Endometrial microvascular endothelial cells (primary cell): ENCODE results near the gene PRKAR2B. TPM values are rescaled to one million over a fixed set of nuclear protein-coding genes. Genes with fewer than 3 reads are reported as not detected.
"Not testable (repeated sequence)": the region's sequence is repeated elsewhere in the genome, so short reads cannot be mapped to it uniquely, and the experiment has no call there.

Experiments used
- in situ Hi-C: cut with HindIII; loops from 2 replicates; pipeline ENCODE4 v1.10.0; 2017; ENCODE audit warnings: low sequenced_read_pairs, low pct_unique_long_range_greater_than_20kb; ENCODE audit errors: inconsistent ontology term
- total RNA-seq: library from RNA; depleted of rRNA; stranded (reverse); fragments of >200 nt; gene quantifications from one replicate; pipeline ENCODE4 v1.2.3, GENCODE V29; 2015; ENCODE audit errors: inconsistent ontology term

PRKAR2B gene
- total RNA-seq, 1 donor from 2014 or later = 100 TPM

- in situ Hi-C loops = no loop called here
These were observed 26.2 kb downstream of the PRKAR2B start for GRCh38 chr7:107070710-107071109.

GRCh38 chr7:107071129-107071528, 26.6 kb downstream of the PRKAR2B start:
- in situ Hi-C loops = no loop called here

- in situ Hi-C loops = no loop called here
These were observed 27.6 kb downstream of the PRKAR2B start for GRCh38 chr7:107072133-107072532.

- in situ Hi-C loops = no loop called here
These were observed 31.5 kb downstream of the PRKAR2B start for GRCh38 chr7:107075863-107076574.

- in situ Hi-C loops = no loop called here
These were observed 32.5 kb downstream of the PRKAR2B start for GRCh38 chr7:107076781-107077698.

- in situ Hi-C loops = no loop called here
These were observed 33.4 kb downstream of the PRKAR2B start for GRCh38 chr7:107077699-107078516.

- in situ Hi-C loops = no loop called here
These were observed 34.0 kb downstream of the PRKAR2B start for GRCh38 chr7:107078517-107078966.

- in situ Hi-C loops = no loop called here
These were observed 34.9 kb downstream of the PRKAR2B start for GRCh38 chr7:107079212-107079940.

GRCh38 chr7:107080099-107080505, 35.6 kb downstream of the PRKAR2B start:
- in situ Hi-C loops = no loop called here

GRCh38 chr7:107080533-107080932, 36.0 kb downstream of the PRKAR2B start:
- in situ Hi-C loops = no loop called here

GRCh38 chr7:107085180-107085579, 40.7 kb downstream of the PRKAR2B start:
- in situ Hi-C loops = no loop called here

GRCh38 chr7:107089627-107090026, 45.1 kb downstream of the PRKAR2B start:
- in situ Hi-C loops = no loop called here

GRCh38 chr7:107090457-107090856, 46.0 kb downstream of the PRKAR2B start:
- in situ Hi-C loops = no loop called here

GRCh38 chr7:107091306-107091705, 46.8 kb downstream of the PRKAR2B start:
- in situ Hi-C loops = no loop called here

GRCh38 chr7:107093671-107094070, 49.2 kb downstream of the PRKAR2B start:
- in situ Hi-C loops = not testable (repeated sequence)

GRCh38 chr7:107099154-107099553, 54.6 kb downstream of the PRKAR2B start:
- in situ Hi-C loops = not testable (repeated sequence)

GRCh38 chr7:107100824-107101223, 56.3 kb downstream of the PRKAR2B start:
- in situ Hi-C loops = no loop called here

GRCh38 chr7:107103369-107103768, 58.9 kb downstream of the PRKAR2B start:
- in situ Hi-C loops = no loop called here
